ENCODE measurements around the gene CTNNA1. TPM values are rescaled to one million over a fixed set of nuclear protein-coding genes. Genes with fewer than 3 reads are reported as not detected.

The CTNNA1 gene
- total and polyA plus RNA-seq, 9 of the 15 experiments (the other 6 are each of a cell fraction or from before 2014, with no cell fraction given) = 29.6 to 117 (median 89.1) TPM

GRCh38 chr5:138763037-138763778 is 10.0 kb downstream of the CTNNA1 start (continued):
- TF ChIP-seq MGA (IDR thresholded peaks at IDR 0.05) (no peak), RREB1 (CRISPR knock-in tag; IDR thresholded peaks at IDR 0.05) (no peak), GTF3C2 (IDR thresholded peaks at IDR 0.05; ENCODE audit: borderline replicate concordance, extremely low read depth, insufficient read length) (no peak), SRSF1 (IDR thresholded peaks at IDR 0.05; ENCODE audit: low read depth, low read length) (no peak), PURB (CRISPR knock-in tag; IDR thresholded peaks at IDR 0.05; ENCODE audit: low read depth) (no peak)

Measured in K562 (cell line).